Measurements from ENCODE around the gene RAB7A.

DNA sequence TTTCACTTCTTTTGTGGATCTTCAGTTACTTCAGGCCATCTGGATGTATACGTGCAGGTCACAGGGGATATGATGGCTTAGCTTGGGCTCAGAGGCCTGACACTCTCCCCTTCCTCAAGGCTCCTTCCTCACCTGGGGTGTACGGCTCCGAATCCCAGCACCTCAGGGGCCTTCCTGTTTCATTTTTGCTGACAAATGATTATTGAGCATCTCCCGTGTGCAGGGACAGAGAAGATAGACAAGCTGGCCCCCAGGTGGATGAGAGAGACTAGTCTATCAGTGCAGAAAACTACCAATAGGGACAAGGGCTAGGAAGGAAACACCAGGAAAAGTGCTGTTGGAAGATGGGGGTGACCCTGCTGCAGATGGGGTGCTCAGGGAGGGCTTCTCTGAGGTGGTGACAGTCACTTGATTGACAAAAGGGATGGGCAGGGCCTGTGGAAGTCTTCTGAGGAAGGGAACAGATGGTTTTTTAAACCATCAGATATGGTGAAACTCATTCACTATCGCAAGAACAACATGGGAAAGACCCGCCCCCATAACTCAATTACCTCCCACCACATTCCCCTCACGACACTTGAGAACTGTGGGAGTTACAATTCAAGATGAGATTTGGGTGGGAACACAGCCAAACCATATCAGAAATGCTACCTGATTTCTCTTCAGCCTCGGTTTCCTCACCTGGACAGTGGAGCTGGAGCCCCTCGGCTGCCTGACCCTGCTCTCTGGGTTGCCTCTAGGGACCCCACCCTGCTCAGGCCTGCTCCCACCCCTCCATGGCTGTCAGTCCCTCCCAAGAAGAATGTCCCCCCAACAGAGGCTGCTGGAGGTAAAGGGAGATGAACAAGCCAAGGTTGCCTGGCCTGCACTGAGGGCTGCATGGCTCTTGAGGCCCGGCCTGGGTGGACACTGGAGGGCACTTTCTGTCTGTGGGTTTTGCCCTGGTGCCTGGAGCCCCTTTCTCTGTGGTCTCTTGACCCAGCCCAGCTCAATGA lies 116.2 kb downstream of the RAB7A start:
- TF ChIP-seq, protein P1, sequence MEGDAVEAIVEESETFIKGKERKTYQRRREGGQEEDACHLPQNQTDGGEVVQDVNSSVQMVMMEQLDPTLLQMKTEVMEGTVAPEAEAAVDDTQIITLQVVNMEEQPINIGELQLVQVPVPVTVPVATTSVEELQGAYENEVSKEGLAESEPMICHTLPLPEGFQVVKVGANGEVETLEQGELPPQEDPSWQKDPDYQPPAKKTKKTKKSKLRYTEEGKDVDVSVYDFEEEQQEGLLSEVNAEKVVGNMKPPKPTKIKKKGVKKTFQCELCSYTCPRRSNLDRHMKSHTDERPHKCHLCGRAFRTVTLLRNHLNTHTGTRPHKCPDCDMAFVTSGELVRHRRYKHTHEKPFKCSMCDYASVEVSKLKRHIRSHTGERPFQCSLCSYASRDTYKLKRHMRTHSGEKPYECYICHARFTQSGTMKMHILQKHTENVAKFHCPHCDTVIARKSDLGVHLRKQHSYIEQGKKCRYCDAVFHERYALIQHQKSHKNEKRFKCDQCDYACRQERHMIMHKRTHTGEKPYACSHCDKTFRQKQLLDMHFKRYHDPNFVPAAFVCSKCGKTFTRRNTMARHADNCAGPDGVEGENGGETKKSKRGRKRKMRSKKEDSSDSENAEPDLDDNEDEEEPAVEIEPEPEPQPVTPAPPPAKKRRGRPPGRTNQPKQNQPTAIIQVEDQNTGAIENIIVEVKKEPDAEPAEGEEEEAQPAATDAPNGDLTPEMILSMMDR (IDR thresholded peaks at IDR 0.05; ENCODE audit: insufficient read depth, low read length, poor library complexity, severe bottlenecking), result no peak
- no peak for TF ChIP-seq EZH2phosphoT487 (conservative IDR thresholded peaks at IDR 0.05; ENCODE audit: low read length)

All from SU-DHL-6 (cell line).